HG03575 (cell line): ENCODE measurements around the gene SLC10A7.

Source experiments
- ATAC-seq: cut with Tn5 transposase; IDR thresholded peaks from one replicate; pipeline ENCODE4 v1.9.1; 2021; ENCODE audit not compliant: unreplicated experiment, insufficient number of reproducible peaks, low FRiP score; ENCODE audit errors: extremely low read depth

The SLC10A7 gene

GRCh38 chr4:146333895-146334262 is 187.9 kb downstream of the SLC10A7 start:
- ATAC-seq = peak; percentile 6

GRCh38 chr4:146333187-146333894 is 188.4 kb downstream of the SLC10A7 start:
- ATAC-seq = peak; percentile 91

DNA sequence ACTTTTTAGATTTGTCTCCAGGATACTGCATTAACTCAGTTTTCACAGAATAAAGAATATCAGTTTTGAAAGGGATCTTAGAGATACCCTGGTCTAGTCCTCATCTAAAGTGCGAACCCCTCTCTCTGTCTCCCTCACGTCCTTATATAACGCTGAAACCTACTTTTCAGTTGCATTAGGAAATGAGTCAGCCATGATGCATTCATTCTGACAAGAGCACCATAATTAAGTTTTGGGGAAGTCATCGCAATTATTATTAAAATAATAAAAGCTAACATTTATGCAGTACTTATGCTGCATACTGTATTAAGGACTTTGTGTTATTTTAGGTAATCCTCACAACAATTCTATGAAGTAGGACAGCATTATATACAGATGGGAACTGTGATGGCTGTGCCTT is 191.3 kb downstream of the SLC10A7 start:
- ATAC-seq = no peak

DNA sequence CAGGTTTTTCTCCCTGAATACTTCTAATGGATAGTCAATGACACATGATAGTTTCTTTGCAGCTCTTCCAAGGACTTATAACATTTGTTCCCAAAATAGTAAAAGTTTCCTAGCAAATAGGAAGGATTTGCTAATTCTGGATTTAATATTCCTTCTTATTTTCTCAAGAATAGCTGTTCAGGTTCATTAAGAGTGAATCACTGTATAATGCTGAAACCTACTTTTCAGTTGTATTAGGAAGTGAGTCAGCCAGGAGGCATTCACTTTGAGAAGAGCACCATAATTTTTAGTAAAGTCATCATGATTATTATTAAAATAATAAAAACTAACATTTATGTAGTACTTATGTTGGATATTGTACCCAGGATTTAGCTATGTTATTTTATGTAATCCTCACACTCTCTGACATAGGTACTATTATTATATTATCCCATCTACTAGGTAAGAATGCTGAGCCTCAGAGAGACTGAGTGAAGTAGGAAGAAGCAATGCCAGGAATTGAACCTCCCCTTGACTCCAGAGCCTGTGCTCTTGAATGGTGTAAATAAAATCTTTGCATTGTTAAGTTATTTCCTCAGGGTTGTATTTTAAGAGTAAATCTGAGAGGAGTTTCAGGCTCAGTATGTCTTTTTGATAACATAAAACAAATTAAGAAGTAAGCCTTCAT is 192.6 kb downstream of the SLC10A7 start:
- no peak for ATAC-seq

DNA sequence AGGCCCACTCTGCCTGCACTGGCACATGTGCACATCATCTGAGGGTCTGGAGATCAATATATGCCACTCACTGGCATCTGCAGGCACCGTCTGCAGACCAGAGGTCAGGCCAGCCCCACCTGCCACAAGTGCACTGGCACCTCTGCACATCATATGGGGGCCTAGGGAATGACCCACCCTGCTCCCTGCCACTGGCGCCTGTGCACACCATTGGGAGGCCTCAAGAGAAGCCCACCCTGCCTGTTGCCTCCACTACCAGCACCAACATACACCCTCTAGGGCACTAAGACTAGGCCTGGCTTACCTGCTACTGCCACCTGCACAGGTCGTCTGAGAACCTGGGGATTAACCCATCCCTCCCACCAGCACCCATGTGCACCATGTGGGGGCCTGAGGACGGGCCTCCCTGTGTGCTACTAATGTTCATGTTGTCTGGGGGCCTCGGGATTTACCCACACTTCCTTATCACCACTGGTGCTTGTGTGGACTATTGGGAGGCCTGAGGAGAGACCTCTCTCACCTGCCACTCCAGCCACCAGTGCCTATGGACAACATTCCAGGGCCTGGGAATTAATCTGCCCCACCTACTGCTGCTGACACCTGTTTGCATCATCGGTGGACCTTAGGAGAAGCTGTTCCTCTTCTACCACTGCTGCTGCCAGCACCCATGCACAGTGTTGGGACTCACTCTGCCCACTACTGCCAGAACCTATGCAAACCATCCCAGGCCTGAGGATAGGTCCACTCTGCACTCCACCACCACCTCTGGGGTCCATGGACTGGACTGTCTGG is 193.7 kb downstream of the SLC10A7 start:
- no peak for ATAC-seq

DNA sequence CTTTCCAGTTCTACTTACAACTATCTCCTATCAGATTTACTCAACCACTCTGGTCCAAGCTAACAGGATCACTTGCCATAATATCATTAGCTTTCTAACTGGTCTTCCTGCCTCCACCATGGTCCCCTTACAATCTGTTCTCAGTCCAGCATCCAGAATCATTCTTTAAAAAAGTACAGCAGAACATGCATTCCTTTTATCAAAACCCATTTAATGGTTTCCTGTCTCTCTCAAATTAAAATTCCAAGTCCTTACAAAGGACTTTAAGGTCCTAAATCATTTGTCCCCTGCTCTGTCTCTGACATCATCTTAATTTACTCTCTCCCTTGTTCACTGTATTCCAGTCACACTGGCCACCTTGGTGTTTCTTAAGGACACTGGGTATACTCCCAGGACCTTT is 202.8 kb downstream of the SLC10A7 start:
- ATAC-seq = no peak

GRCh38 chr4:146317783-146318182 is 204.0 kb downstream of the SLC10A7 start:
- ATAC-seq = no peak

DNA sequence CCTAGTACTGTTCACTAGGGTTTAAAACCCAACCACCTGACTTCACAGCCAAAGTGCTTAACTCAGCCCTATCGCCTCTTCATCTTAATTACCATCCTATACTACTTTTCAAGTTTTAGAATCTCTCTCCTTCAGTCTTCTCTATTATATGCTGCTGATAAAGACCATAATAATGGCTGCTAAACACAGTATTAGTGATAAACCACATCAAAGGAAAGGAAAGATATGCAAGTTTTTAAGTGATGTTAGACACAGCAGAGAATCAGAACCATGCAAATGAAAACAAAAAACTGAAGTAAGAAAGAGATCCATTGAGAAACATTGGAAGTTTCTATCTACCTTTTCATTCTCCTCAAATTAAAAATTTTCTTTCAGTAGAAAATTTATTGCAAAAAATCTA is 206.6 kb downstream of the SLC10A7 start:
- ATAC-seq = no peak

DNA sequence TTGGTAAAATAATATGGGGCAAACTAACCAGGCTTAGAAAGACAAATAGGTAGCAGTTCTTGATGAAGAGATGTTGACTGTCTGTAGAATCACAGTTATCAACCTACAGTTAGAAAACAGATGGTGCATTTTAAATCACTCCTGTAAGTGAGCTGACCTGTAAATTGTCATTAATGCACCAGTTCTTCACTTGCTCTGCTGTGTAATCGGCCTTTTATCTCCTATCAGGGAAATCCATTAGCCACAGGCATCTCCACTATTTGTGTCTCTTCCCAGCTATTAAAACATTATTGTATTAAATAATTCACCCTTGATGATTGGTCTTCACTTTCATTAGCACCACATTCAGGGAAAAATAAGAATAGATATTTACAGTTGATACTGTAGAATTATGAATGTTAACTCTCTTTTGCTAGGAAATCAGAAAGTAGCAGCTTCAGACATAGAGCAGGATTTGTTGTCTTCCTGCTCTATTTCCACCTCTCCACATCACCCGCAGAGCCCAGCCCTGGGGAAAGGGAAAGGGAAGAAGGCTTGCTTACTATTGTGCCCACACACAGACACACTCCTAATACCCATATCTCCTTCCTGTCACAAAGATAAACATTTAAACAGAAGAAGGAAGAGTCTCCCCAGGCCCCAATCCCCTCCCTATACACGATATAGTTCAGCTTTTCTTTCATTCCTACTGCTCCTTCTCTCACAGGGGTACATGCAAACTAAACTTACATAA is 210.3 kb downstream of the SLC10A7 start:
- no peak for ATAC-seq

DNA sequence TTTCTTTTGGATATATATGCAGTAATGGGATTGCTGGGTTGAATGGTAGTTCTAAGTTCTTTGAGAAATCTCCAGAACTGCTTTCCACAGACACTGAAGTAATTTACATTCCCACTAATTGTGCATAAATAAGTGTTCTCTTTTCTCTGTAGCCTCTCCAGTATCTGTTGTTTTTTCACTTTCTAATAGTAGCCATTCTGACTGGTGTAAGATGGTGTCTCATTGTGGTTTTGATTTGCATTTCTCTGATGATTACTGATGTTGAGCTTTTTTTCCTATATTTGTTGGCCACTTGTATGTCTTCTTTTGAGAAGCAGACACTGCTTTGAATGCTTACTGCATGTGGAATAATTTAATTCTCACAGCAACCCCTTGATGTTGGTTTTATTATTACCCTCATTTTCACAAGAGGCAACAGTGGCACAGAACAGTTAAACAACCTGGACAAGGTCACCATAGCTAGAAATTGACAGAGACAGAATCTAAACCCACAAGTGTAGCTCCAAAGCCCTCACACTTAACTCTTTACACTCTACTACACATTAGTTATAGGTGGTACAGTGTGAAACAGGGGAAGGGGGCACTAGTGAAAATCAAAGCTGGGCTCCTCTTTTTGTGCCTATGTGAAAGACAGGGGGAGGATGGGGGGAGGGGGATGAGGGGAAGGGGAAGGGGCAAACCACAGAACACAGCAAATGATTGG is 211.3 kb downstream of the SLC10A7 start:
- peak; percentile 90 for ATAC-seq

DNA sequence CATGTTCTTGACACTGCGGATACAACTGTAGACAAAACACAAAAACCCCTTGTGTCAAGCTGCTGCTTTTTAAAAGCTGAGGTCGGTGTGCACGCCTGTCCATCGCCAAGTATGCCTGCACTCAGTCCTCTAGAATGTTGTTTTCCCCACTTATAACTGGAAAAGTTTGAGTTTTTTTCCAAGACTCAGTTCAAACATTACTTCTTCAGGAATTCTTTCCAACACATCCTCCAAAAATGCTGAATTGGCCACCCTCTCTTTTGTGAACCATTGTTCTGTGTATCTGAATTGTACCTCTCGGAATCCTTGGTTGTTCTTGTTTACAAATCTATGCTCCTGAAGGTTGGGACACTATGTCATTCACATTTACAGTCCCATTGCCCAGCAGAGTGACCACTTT is 212.8 kb downstream of the SLC10A7 start:
- ATAC-seq = no peak

GRCh38 chr4:146302822-146303221 is 218.9 kb downstream of the SLC10A7 start:
- ATAC-seq = no peak

DNA sequence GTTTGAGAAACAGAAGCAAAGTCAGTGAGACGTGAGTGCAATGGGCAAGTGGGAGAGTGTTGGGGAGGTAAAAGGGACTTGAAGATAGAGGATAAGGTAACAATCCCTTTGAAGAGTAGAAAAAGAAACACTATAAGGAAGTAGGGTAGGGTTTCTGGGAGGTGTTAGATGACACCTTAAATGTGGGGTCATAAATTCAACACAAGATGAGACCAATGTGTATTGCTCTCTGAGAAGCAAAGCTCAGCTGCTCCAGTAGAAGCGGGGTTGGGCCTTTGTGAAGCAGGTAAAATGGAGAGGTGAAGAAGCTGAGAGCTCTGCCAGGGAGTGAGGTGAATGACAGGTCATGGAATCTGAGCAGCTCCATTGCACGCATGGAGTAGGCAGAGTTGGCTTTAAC is 222.1 kb downstream of the SLC10A7 start:
- ATAC-seq = no peak

- no peak for ATAC-seq
Observed at GRCh38 chr4:146294776-146295175, 227.0 kb downstream of the SLC10A7 start.

- ATAC-seq = no peak
Observed at GRCh38 chr4:146292508-146292907, 229.2 kb downstream of the SLC10A7 start.

GRCh38 chr4:146291313-146291712 is 230.4 kb downstream of the SLC10A7 start:
- no peak for ATAC-seq

GRCh38 chr4:146288193-146288592 is 233.5 kb downstream of the SLC10A7 start:
- ATAC-seq = no peak

DNA sequence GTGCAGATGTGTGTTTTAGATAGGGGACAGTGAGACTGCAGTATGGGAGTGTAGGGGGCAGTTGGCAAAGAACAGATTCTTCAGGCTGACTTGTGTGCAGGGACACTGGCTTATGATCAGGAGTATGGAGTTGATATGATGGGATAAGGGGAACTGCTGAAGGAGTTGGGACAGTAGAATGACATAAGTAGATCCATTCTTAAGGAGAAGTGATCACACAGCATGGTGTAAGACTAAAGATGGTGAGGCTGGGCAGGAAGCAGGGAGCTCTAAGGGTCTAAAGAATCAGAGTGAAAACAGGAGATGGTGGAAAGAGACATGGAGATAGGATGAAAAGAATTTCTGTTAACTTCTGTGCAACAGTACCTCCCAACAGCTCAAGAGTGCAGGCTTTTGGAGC is 236.7 kb downstream of the SLC10A7 start:
- no peak for ATAC-seq
